ENCODE data around the gene GREB1.

The GREB1 gene

GRCh38 chr2:11547912-11548497 is 14.2 kb downstream of the GREB1 start:
- H3K4me1 ChIP-seq (ENCODE audit: control insufficient read depth, insufficient read depth, low read depth, low read length), result no peaks in the 10 kb centered on the region
- H3K79me1 ChIP-seq (replicated peaks; ENCODE audit: low read length, poor library complexity, severe bottlenecking), result no peaks in the 10 kb centered on the region
- no peak overlapping the region for H3K27ac ChIP-seq (ENCODE audit: low read length, poor library complexity, severe bottlenecking)
- 79% methylated on average over 6 of the region's 6 CpGs for WGBS
- H2BK12ac ChIP-seq (ENCODE audit: low read length in 2 of 2), result no peak overlapping the region
- H2AK5ac ChIP-seq (ENCODE audit: low read length, severe bottlenecking), result no peak overlapping the region
- no peak overlapping the region for H2BK120ac ChIP-seq (ENCODE audit: low read depth, low read length)
- H3K9me3 ChIP-seq (ENCODE audit: control insufficient read depth, low read length), result peaks cover 12% of the 10 kb centered on the region
- H2BK15ac ChIP-seq (ENCODE audit: low read depth, poor library complexity, severe bottlenecking), result no peak overlapping the region
- no peak overlapping the region for H4K8ac ChIP-seq (ENCODE audit: low read length)
- H2AFZ ChIP-seq (ENCODE audit: low read depth, low read length), result no peak overlapping the region
- H2BK5ac ChIP-seq (ENCODE audit: low read depth, low read length, poor library complexity, severe bottlenecking), result no peak overlapping the region
- H3K36me3 ChIP-seq (ENCODE audit: control insufficient read depth in 1 of 2, insufficient read depth in 2 of 2, low read depth in 1 of 2, low read length in 2 of 2), result no peaks in the 10 kb centered on the region
- H3K23ac ChIP-seq (ENCODE audit: low read length in 2 of 2), result no peak overlapping the region
- H3K9ac ChIP-seq (ENCODE audit: low read length), result no peak overlapping the region
- no peak overlapping the region for H3K4me2 ChIP-seq (ENCODE audit: low read length, poor library complexity, severe bottlenecking)
- no peak overlapping the region for H3K4ac ChIP-seq (ENCODE audit: low read depth in 1 of 2, low read length in 2 of 2)
- no peak for DNase-seq
- H3K14ac ChIP-seq (ENCODE audit: low read length in 2 of 2), result no peak overlapping the region
- H3K4me3 ChIP-seq (ENCODE audit: insufficient read depth in 1 of 2, low read depth in 1 of 2, low read length in 2 of 2), result no peak overlapping the region
- no peak overlapping the region for H3K18ac ChIP-seq (ENCODE audit: low read depth in 1 of 2, low read length in 2 of 2)
- H4K91ac ChIP-seq (ENCODE audit: low read length), result no peak overlapping the region
- peaks cover 11 to 28% of the 10 kb centered on the region in 2 experiments for H3K27me3 ChIP-seq (ENCODE audit: control insufficient read depth in 1 of 2, insufficient read depth in 1 of 2, low read length in 2 of 2)

GRCh38 chr2:11550302-11550701 is 16.5 kb downstream of the GREB1 start:
- Histone ChIP-seq H3K79me1 (replicated peaks; ENCODE audit: low read length, poor library complexity, severe bottlenecking) (no peaks in the 10 kb centered on the region), H3K9me3 (ENCODE audit: control insufficient read depth, low read length) (peaks cover 12% of the 10 kb centered on the region), H3K4ac (ENCODE audit: low read depth in 1 of 2, low read length in 2 of 2) (no peak overlapping the region), H3K4me2 (ENCODE audit: low read length, poor library complexity, severe bottlenecking) (no peak overlapping the region), H3K4me3 (ENCODE audit: insufficient read depth in 1 of 2, low read depth in 1 of 2, low read length in 2 of 2) (no peak overlapping the region), H2AK5ac (ENCODE audit: low read length, severe bottlenecking) (no peak overlapping the region), H4K8ac (ENCODE audit: low read length) (no peak overlapping the region), H3K9ac (ENCODE audit: low read length) (no peak overlapping the region), H3K14ac (ENCODE audit: low read length in 2 of 2) (no peak overlapping the region), H2BK120ac (ENCODE audit: low read depth, low read length) (no peak overlapping the region), H3K27ac (ENCODE audit: low read length, poor library complexity, severe bottlenecking) (no peak overlapping the region), H3K23ac (ENCODE audit: low read length in 2 of 2) (no peak overlapping the region), H3K36me3 (ENCODE audit: control insufficient read depth in 1 of 2, insufficient read depth in 2 of 2, low read depth in 1 of 2, low read length in 2 of 2) (no peaks in the 10 kb centered on the region), H2BK15ac (ENCODE audit: low read depth, poor library complexity, severe bottlenecking) (no peak overlapping the region), H2BK5ac (ENCODE audit: low read depth, low read length, poor library complexity, severe bottlenecking) (no peak overlapping the region), H4K91ac (ENCODE audit: low read length) (no peak overlapping the region), H3K27me3 (ENCODE audit: control insufficient read depth in 1 of 2, insufficient read depth in 1 of 2, low read length in 2 of 2) (peaks cover 7 to 35% of the 10 kb centered on the region in 2 experiments), H3K18ac (ENCODE audit: low read depth in 1 of 2, low read length in 2 of 2) (no peak overlapping the region), H2BK12ac (ENCODE audit: low read length in 2 of 2) (no peak overlapping the region), H3K4me1 (ENCODE audit: control insufficient read depth, insufficient read depth, low read depth, low read length) (no peaks in the 10 kb centered on the region), H2AFZ (ENCODE audit: low read depth, low read length) (no peak overlapping the region)
- 92% methylated on average over 1 of the region's 2 CpGs for WGBS
- no peak for DNase-seq

GRCh38 chr2:11550901-11551568 is 17.2 kb downstream of the GREB1 start:
- Histone ChIP-seq H3K18ac (ENCODE audit: low read depth in 1 of 2, low read length in 2 of 2) (no peak overlapping the region), H4K8ac (ENCODE audit: low read length) (no peak overlapping the region), H4K91ac (ENCODE audit: low read length) (no peak overlapping the region), H3K4me3 (ENCODE audit: insufficient read depth in 1 of 2, low read depth in 1 of 2, low read length in 2 of 2) (no peak overlapping the region), H2BK5ac (ENCODE audit: low read depth, low read length, poor library complexity, severe bottlenecking) (no peak overlapping the region), H2BK15ac (ENCODE audit: low read depth, poor library complexity, severe bottlenecking) (no peak overlapping the region), H3K9ac (ENCODE audit: low read length) (no peak overlapping the region), H3K14ac (ENCODE audit: low read length in 2 of 2) (no peak overlapping the region), H2BK120ac (ENCODE audit: low read depth, low read length) (no peak overlapping the region), H3K23ac (ENCODE audit: low read length in 2 of 2) (no peak overlapping the region), H2BK12ac (ENCODE audit: low read length in 2 of 2) (no peak overlapping the region), H2AK5ac (ENCODE audit: low read length, severe bottlenecking) (no peak overlapping the region), H3K4me2 (ENCODE audit: low read length, poor library complexity, severe bottlenecking) (no peak overlapping the region), H3K9me3 (ENCODE audit: control insufficient read depth, low read length) (peaks cover 12% of the 10 kb centered on the region), H3K4ac (ENCODE audit: low read depth in 1 of 2, low read length in 2 of 2) (no peak overlapping the region), H3K27me3 (ENCODE audit: control insufficient read depth in 1 of 2, insufficient read depth in 1 of 2, low read length in 2 of 2) (peaks cover 9 to 43% of the 10 kb centered on the region in 2 experiments), H3K79me1 (replicated peaks; ENCODE audit: low read length, poor library complexity, severe bottlenecking) (no peaks in the 10 kb centered on the region), H3K4me1 (ENCODE audit: control insufficient read depth, insufficient read depth, low read depth, low read length) (no peaks in the 10 kb centered on the region), H2AFZ (ENCODE audit: low read depth, low read length) (no peak overlapping the region), H3K27ac (ENCODE audit: low read length, poor library complexity, severe bottlenecking) (no peak overlapping the region), H3K36me3 (ENCODE audit: control insufficient read depth in 1 of 2, insufficient read depth in 2 of 2, low read depth in 1 of 2, low read length in 2 of 2) (no peaks in the 10 kb centered on the region)
- no peak for DNase-seq
- 93% methylated on average over 5 of the region's 7 CpGs for WGBS

DNA sequence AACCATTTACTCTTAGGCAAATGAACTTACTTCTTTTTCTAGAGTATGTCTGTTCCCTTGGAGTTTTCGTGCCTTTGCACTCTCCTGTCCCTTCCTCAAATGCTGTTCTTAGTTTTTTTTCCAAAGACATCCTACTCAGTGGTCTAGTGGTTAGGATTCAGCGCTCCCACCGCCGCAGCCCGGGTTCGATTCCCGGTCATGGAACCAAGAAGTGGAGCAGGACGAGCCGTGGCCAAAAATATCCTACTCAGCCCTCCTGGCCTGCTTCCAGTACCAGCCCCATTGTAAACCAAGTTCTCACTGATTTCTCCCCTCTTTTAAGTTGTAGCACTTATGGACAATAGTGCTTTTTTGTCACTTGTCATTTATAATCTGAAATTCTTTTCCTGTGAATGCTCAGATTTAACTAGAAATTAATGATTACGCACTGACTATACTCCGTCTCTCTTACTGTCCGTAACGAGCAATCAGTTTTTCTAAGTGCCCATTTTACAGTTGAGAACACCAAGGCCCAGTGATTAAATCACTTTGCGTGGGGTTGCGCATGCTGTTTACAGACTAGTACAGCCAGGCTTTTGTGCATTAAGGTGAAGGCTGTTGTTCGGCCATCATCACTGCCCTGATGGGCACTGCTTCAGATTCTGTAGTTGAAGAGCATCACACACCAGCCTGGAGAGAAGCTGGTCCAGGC is 17.9 kb downstream of the GREB1 start:
- Histone ChIP-seq H3K4me3 (ENCODE audit: insufficient read depth in 1 of 2, low read depth in 1 of 2, low read length in 2 of 2) (no peak overlapping the region), H2AFZ (ENCODE audit: low read depth, low read length) (no peak overlapping the region), H3K23ac (ENCODE audit: low read length in 2 of 2) (no peak overlapping the region), H3K14ac (ENCODE audit: low read length in 2 of 2) (no peak overlapping the region), H2BK12ac (ENCODE audit: low read length in 2 of 2) (peak overlapping the region in 1 of 2 experiments; percentile 20), H4K91ac (ENCODE audit: low read length) (no peak overlapping the region), H2BK15ac (ENCODE audit: low read depth, poor library complexity, severe bottlenecking) (no peak overlapping the region), H2BK120ac (ENCODE audit: low read depth, low read length) (no peak overlapping the region), H3K4ac (ENCODE audit: low read depth in 1 of 2, low read length in 2 of 2) (no peak overlapping the region), H3K27me3 (ENCODE audit: control insufficient read depth in 1 of 2, insufficient read depth in 1 of 2, low read length in 2 of 2) (peaks cover 16 to 50% of the 10 kb centered on the region in 2 experiments), H3K9me3 (ENCODE audit: control insufficient read depth, low read length) (peaks cover 12% of the 10 kb centered on the region), H2AK5ac (ENCODE audit: low read length, severe bottlenecking) (no peak overlapping the region), H4K8ac (ENCODE audit: low read length) (no peak overlapping the region), H2BK5ac (ENCODE audit: low read depth, low read length, poor library complexity, severe bottlenecking) (no peak overlapping the region), H3K9ac (ENCODE audit: low read length) (no peak overlapping the region), H3K4me2 (ENCODE audit: low read length, poor library complexity, severe bottlenecking) (no peak overlapping the region), H3K4me1 (ENCODE audit: control insufficient read depth, insufficient read depth, low read depth, low read length) (no peaks in the 10 kb centered on the region), H3K36me3 (ENCODE audit: control insufficient read depth in 1 of 2, insufficient read depth in 2 of 2, low read depth in 1 of 2, low read length in 2 of 2) (no peaks in the 10 kb centered on the region), H3K27ac (ENCODE audit: low read length, poor library complexity, severe bottlenecking) (no peak overlapping the region), H3K18ac (ENCODE audit: low read depth in 1 of 2, low read length in 2 of 2) (no peak overlapping the region), H3K79me1 (replicated peaks; ENCODE audit: low read length, poor library complexity, severe bottlenecking) (no peaks in the 10 kb centered on the region)
- DNase-seq, result no peak
- 93% methylated on average over 16 of the region's 16 CpGs for WGBS

Measured in mesenchymal stem cell (in vitro differentiated cells and primary cell).